ENCODE measurements around the gene ADSS1.

The ADSS1 gene

DNA sequence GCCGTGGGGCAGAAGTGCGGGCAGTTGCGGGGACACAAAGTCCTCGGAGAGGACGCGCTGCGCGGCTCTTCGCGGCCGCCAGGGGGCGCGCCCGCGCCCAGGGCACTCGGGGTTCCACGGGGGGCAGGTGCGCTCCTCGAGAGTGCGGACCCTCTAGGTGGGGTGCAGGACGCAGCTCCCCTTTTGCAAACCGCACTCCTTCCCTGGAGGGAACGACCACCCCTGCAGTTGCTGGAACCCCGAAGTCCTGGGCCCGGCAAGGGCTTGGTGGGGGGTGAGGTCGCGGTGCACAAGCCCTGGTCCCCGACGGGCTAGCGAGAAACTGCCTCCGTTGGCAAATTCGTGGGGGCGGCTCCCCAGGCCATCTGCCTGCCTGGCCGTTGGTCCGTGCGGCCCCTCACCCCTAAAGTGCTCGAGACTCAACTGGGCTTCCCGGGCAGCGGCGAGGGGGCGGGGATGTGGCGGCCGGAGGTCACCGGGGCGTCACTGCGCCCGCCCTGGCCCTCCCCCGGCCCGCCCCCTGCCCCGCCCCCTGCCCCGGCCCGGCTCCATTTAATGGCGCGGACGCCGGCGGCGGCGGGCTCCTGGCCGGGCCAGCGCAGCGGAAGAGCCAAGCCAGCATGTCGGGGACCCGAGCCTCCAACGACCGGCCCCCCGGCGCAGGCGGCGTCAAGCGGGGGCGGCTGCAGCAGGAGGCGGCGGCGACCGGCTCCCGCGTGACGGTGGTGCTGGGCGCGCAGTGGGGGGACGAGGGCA, at the start of gene ADSS1:
TSS of gene ADSS1 (plus strand) at position 579 of the 756 bp plus-strand sequence. CDS start at position 621, 42 bp downstream.
- DNase-seq: peak; percentile 61

GRCh38 chr14:104675447-104675846, 48.6 kb upstream of the ADSS1 start:
- no peak for DNase-seq

GRCh38 chr14:104676130-104676693, 47.8 kb upstream of the ADSS1 start:
- DNase-seq: no peak

DNA sequence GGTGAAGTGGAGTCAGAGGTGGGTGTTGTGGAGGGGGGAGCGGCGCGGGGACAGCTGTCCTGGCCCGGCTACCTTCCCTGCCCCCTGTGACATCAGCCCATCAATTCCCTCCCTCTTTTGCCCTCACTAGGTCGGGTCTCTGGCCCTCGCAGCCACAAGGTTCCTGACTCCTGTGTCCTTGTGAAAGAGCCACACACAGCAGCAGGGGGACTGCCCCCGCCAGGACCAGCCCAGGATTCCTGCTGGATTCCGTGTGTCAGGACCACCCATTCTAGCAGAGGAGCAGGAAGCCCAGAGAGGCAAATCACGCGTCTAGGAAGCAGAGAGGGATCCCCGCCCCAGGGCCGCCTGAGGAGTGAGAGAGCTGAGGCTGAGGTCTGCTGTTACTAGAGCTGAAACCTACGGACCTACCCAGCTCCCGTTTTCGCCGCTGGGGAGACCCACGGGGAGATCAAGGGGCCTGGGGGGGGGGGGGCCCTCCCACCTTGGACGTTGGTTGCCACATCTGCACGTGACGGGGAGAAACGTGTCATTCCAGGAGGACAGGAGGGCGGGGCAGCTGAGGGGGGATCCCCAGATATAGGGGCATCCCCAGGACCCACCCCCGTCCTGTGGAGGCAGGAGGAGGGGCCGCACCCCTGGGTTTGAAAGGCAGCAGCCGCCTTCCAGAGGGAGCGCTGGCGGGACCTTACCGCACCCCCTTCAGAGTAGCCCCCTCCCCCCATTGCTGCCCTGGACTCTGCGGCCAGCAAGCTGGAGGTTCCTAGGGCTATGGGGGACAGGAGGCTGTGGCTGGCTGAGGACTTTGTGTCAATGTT, 47.1 kb upstream of the ADSS1 start:
- DNase-seq: peak; percentile 36

- peak; percentile 60 for DNase-seq
These were observed 46.3 kb upstream of the ADSS1 start for GRCh38 chr14:104677512-104678332.

DNA sequence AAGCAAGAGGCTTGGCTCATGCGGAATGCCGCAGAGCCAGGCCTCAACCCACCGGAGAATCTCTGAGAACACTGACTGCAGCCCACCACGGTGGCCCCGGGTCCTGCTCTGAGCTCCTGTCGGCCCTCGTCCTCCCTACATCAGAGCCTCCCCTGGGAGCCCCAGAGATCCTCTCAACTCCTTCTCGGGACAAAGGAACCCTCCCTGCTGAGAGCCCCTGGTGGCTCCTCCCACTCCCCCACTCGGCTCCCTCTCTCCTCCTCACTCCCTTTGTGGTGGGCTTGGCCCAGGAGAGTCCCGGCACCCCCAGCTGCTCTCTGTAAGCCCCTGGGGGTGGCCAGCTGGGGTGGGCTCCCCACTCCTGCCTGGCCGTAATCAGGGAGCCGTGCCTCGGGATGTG, 45.7 kb upstream of the ADSS1 start:
- no peak for DNase-seq

DNA sequence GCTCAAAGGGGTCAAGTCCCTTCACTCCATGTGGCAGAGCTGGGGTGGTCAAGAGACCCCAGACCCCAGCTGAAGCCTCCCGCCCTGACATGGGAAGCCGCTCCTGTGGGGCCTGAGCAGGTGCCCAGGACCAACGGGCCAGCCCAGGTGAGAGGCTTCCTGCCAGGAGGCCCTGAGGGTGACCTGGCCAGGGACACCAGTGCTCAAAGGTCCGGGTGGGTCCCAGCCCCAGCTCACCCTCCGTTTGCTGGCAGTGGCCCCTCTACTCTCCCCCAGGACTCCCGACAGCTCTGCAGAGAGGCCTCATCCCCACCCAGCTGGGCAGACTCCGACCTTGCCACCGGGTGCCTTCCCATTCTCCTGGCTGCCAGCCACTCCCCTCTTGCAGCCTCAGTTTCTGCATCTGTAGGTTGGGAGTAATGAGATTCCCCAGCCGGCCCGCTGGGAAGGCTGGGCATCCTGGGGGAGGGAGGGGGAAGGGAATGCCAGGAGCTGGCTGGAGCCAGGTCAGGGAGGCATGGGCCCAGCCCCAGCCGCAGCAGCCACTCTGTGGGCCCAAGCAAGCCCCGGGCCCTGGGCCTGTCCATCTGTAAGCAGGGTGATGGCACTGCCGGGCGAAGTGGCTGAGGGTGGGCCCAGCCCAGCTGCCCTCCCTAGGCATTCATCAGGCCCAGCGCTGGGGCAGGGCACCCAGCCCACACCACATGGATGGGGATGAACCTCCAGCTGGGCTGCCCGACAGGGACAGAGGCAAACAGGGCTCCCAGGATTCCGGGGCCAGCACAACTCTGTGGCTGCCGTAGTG, 44.9 kb upstream of the ADSS1 start:
- no peak for DNase-seq

- DNase-seq: no peak
These were observed 43.8 kb upstream of the ADSS1 start for GRCh38 chr14:104680056-104680805.

- no peak for DNase-seq
These were observed 43.0 kb upstream of the ADSS1 start for GRCh38 chr14:104680806-104681688.

DNA sequence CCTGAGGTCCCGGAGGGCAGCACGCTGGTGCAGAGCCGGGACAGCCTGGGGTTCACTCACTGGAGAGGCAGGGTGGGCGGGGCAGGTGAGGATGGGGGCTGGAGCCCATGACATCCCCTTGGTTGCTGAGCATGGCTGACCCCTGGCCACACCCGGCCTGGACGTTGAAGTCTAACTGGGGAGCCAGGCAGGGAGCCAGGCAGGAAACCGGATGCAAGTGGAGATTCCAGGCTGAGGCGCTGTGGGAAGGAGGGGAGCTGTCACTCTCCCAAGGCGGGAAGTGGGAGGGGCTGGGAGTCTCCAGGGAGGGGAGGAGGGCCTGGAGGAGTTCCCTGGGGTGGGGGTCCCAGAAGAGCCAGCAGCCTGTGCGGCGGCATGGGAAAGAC, 42.3 kb upstream of the ADSS1 start:
- DNase-seq: no peak

- DNase-seq: no peak
These were observed 41.9 kb upstream of the ADSS1 start for GRCh38 chr14:104682107-104682593.

DNA sequence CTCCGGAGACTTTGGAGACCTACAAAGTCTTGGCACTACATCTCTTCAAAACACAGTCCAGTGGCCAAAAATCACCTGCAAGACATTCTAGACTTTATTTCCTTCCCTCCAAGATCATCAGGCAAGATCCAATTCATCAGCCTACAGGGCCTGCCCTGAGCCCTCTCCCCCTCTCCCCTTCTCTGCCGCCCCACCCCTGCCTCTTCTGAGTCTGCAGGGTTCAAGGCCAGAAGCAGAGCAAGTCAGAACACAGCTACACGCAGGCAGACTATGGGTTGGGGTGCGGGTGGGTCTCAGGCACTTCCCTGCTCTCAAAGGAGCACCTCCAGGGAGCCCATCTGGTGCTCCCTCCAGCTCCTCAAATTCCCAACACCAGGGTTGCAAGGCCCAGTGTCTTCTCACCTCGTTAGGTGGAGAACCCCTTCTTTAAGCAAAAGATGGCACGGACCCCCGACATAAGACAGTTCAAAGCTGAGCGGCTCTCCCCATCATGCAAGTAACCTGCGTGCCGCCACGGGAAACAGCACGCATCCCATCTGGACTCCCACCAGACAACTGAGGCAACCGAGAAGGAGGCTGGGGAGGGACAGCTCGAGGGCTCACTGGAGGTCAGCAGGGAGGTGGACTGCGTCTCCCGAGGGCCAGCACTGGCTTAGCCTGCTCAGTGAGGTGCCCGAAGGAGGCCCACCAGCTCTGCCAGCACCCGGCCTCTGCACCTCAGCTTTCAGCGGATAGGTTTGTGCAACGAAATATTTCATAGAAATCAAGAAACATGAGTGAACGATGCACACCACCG, 40.2 kb upstream of the ADSS1 start:
- no peak for DNase-seq

GRCh38 chr14:104684449-104684821, 39.6 kb upstream of the ADSS1 start:
- DNase-seq: no peak

GRCh38 chr14:104685216-104685997, 38.6 kb upstream of the ADSS1 start:
- DNase-seq: no peak

DNA sequence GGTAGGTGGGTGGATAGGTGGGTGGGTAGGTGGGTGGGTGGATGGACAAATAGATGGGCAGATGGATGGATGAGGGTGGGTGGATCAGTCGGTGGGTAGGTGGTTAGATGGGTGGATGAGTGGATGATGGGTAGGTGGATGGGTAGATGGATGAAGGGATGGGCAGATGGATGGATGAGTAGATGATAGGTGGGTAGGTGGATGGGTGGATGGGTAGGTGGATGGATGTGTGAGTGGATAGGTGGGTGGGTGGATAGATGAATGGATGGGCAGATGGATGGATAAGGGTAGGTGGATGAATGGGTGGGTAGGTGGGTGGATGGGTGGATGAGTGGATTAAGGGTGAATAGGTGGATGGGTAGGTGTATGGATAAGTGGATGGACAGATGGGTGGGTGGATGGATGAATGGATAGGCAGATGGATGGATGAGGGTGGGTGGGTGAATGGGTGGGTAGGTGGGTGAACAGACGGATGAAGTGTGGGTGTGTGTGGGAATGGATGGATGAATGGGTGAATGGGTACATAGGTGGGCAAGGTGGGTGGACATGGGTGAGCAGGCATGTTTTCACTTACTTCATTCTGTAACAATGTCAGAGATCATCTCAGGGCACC, 37.9 kb upstream of the ADSS1 start:
- DNase-seq: no peak

- DNase-seq: peak; percentile 31
These were observed 37.2 kb upstream of the ADSS1 start for GRCh38 chr14:104686624-104687517.

Measured in CD4-positive, alpha-beta T cell treated with Interleukin-10 for 1 hour (primary cell).